HepG2 (cell line): Measurements from ENCODE around the gene NAP1L4. TPM values are rescaled to one million over a fixed set of nuclear protein-coding genes. Genes with fewer than 3 reads are reported as not detected.

Experiments
- ATAC-seq: fragments of 200-7000 bp; cut with Tn5 transposase; 3 replicates; pipeline ENCODE4 v1.9.1; 2020; ENCODE audit warnings: mild to moderate bottlenecking, moderate library complexity
- BruUV-seq: library from RNA; stranded (reverse); fragments of 400-500 nt; replicated peaks from 2 replicates; lab custom pipeline; 2021; lab: Mats Ljungman, UMichigan
- CTCF ChIA-PET: fragments of 300-600 bp; formaldehyde crosslinking; extraction: SDS; loops from one replicate; lab custom pipeline; 2021; ENCODE audit warnings: low total read pairs, inconsistent platforms, low intra/inter-chr PET ratio; lab: Yijun Ruan, JAX
- POLR2A ChIA-PET: fragments of 350-600 bp; sonication (Branson Sonifier 250); formaldehyde crosslinking; loops from one replicate; lab custom pipeline; 2020; ENCODE audit warnings: antibody characterized with exemption, inconsistent platforms; lab: Yijun Ruan, JAX
- DNase-seq: peaks from one replicate; pipeline ENCODE4 v3.0.0-alpha.2; 2015; ENCODE audit warnings: low spot score
- FAIRE-seq: peaks from 3 replicates; lab custom pipeline; 2011; peaks lifted over from hg19 to GRCh38; lab: Jason Lieb, UNC
- H2AFZ ChIP-seq: one replicate; pipeline ENCODE4 v1.6.1; 2011; ENCODE audit warnings: low read length, inconsistent platforms
- H3K27ac ChIP-seq: fragments of 300-600 bp; 3 replicates; pipeline ENCODE4 v1.8.0; 2011; ENCODE audit warnings: mixed run types, mild to moderate bottlenecking, mixed read lengths, low read length, inconsistent platforms; ENCODE audit not compliant: insufficient read depth; ENCODE audit errors: extremely low read length
- H3K27me3 ChIP-seq, 2 experiments: fragments of 200-600 bp in 1 of 2; 2 replicates in 1 of 2; 3 replicates in 1 of 2; pipeline versions ENCODE4 v1.6.0 to v1.8.0; 2011; ENCODE audit warnings: low read length in 2 of 2, mild to moderate bottlenecking in 2 of 2, moderate library complexity in 2 of 2, inconsistent platforms in 1 of 2; ENCODE audit not compliant: insufficient read depth in 2 of 2, control insufficient read depth in 1 of 2
- H3K36me3 ChIP-seq, 2 experiments: fragments of 200-600 bp in 1 of 2; replicated peaks in 1 of 2; 2 replicates in 1 of 2; 3 replicates in 1 of 2; pipeline versions ENCODE4 v1.5.1 to v1.8.0; 2011; ENCODE audit warnings: low read length in 2 of 2, inconsistent platforms in 1 of 2; ENCODE audit not compliant: insufficient read depth in 2 of 2, control insufficient read depth in 1 of 2
- H3K4me1 ChIP-seq: 2 replicates; pipeline ENCODE4 v1.5.1; 2012; ENCODE audit warnings: low read length, inconsistent platforms; ENCODE audit not compliant: insufficient read depth
- H3K4me2 ChIP-seq: 2 replicates; pipeline ENCODE4 v1.6.0; 2011; ENCODE audit warnings: low read depth, low read length, inconsistent platforms
- H3K4me3 ChIP-seq, 3 experiments: fragments of 200-600 bp in 1 of 3; sonication (generic), shearing (Covaris generic) in 1 of 3; replicated peaks in 1 of 3; 2 replicates each; pipeline ENCODE4 v1.5.1; 2011 to 2016; ENCODE audit warnings: low read length in 3 of 3, inconsistent platforms in 2 of 3, low read depth in 2 of 3, mild to moderate bottlenecking in 2 of 3, control low read depth in 1 of 3, mixed read lengths in 1 of 3; ENCODE audit not compliant: insufficient read depth in 1 of 3
- H3K79me2 ChIP-seq: one replicate; pipeline ENCODE4 v1.6.1; 2011; ENCODE audit warnings: low read length, inconsistent platforms; ENCODE audit not compliant: insufficient read depth
- H3K9ac ChIP-seq: 2 replicates; pipeline ENCODE4 v1.6.0; 2011; ENCODE audit warnings: mild to moderate bottlenecking, low read depth, low read length, inconsistent platforms; ENCODE audit not compliant: insufficient read depth
- H3K9me3 ChIP-seq: 2 replicates; pipeline ENCODE4 v1.5.1; 2012; ENCODE audit warnings: mild to moderate bottlenecking, low read length
- H4K20me1 ChIP-seq: 2 replicates; pipeline ENCODE4 v1.6.0; 2011; ENCODE audit warnings: inconsistent platforms, mild to moderate bottlenecking, low read length, moderate library complexity; ENCODE audit not compliant: insufficient read depth
- AGO2 ChIP-seq: fragments of 200-400 bp; formaldehyde crosslinking; optimal IDR thresholded peaks from 2 replicates; pipeline ENCODE3; 2017; ENCODE audit warnings: mild to moderate bottlenecking, low read depth, low read length, moderate library complexity
- ATRX ChIP-seq: sonication (generic); formaldehyde crosslinking; IDR thresholded peaks from 2 replicates; pipeline ENCODE4 v1.4.0; 2020; ENCODE audit warnings: missing genetic modification reagents, borderline replicate concordance
- ELF3 ChIP-seq: IDR thresholded peaks from 2 replicates; pipeline ENCODE4 v1.6.1; 2016; ENCODE audit warnings: missing genetic modification reagents, missing compliant biosample characterization
- IRF2 ChIP-seq: IDR thresholded peaks from 2 replicates; pipeline ENCODE4 v1.6.1; 2018; ENCODE audit warnings: missing genetic modification reagents, missing compliant biosample characterization
- KMT2B ChIP-seq: IDR thresholded peaks from 2 replicates; pipeline ENCODE4 v1.6.1; 2016; ENCODE audit warnings: missing genetic modification reagents, missing compliant biosample characterization
- MYPOP ChIP-seq: sonication (generic); formaldehyde crosslinking; IDR thresholded peaks from 2 replicates; pipeline ENCODE4 v1.8.1; 2023; ENCODE audit warnings: mild to moderate bottlenecking, moderate library complexity, missing genetic modification reagents
- NFE2L1 ChIP-seq: sonication (generic); formaldehyde crosslinking; IDR thresholded peaks from 2 replicates; pipeline ENCODE4 v1.4.0; 2020; ENCODE audit warnings: missing genetic modification reagents, mild to moderate bottlenecking, borderline replicate concordance
- PBX3 ChIP-seq: sonication (generic); formaldehyde crosslinking; IDR thresholded peaks from 2 replicates; pipeline ENCODE4 v1.8.1; 2023; ENCODE audit warnings: missing genetic modification reagents, inconsistent platforms, borderline replicate concordance
- STAG1 ChIP-seq: sonication (generic); formaldehyde crosslinking; IDR thresholded peaks from 2 replicates; pipeline ENCODE4 v1.4.0; 2020; ENCODE audit warnings: missing genetic modification reagents
- SUZ12 ChIP-seq: fragments of 150-350 bp; IDR thresholded peaks from 2 replicates; pipeline ENCODE4 v1.6.1; 2014; ENCODE audit warnings: low read depth, low read length
- ZIK1 ChIP-seq: sonication (generic); formaldehyde crosslinking; IDR thresholded peaks from 2 replicates; pipeline ENCODE4 v1.5.0; 2020; ENCODE audit warnings: mild to moderate bottlenecking, low read depth, missing genetic modification reagents, borderline replicate concordance
- ZNF24 ChIP-seq: fragments of 450-650 bp; IDR thresholded peaks from 2 replicates; pipeline ENCODE4 v1.6.1; 2017; ENCODE audit warnings: antibody characterized with exemption, mild to moderate bottlenecking
- ZNF274 ChIP-seq: sonication (generic); formaldehyde crosslinking; IDR thresholded peaks from 2 replicates; pipeline ENCODE4 v1.5.1; 2020; ENCODE audit warnings: mild to moderate bottlenecking, missing genetic modification reagents
- ZNF333 ChIP-seq: sonication (generic); formaldehyde crosslinking; IDR thresholded peaks from 2 replicates; pipeline ENCODE4 v1.4.0; 2020; ENCODE audit warnings: mild to moderate bottlenecking, missing genetic modification reagents, borderline replicate concordance
- ZSCAN29 ChIP-seq: sonication (generic); formaldehyde crosslinking; conservative IDR thresholded peaks from 2 replicates; pipeline ENCODE4 v1.4.0; 2020; ENCODE audit warnings: mild to moderate bottlenecking, missing genetic modification reagents
- WGBS: methylation state at CpG from one replicate; pipeline ENCODE4 v1.1.6; 2017; ENCODE audit warnings: low lambda C conversion rate; 5-methylcytosine and 5-hydroxymethylcytosine counted together
- in situ Hi-C: cut with HindIII; loops from 2 replicates; pipeline ENCODE4 v1.10.0; 2017; ENCODE audit warnings: low pct_unique_long_range_greater_than_20kb; ENCODE audit not compliant: extremely low pct_ligation_motif_present
- intact Hi-C: fragments of 100-400 bp; cut with micrococcal nuclease; formaldehyde crosslinking; loops from one replicate; pipeline ENCODE4 v1.10.0; 2022; ENCODE audit not compliant: unreplicated experiment
- polyA plus RNA-seq, 8 experiments: library from polyadenylated mRNA; depleted of rRNA in 3 of 8; stranded (reverse) in 7 of 8; unstranded in 1 of 8; fragments of >200 nt; fragmentation: Illumina TruSeq in 4 of 8; extraction: Trizol in 4 of 8; gene quantifications; 2 replicates each; pipeline versions ENCODE4 v1.2.1 to v1.2.3, GENCODE V29; 2011 to 2016; ENCODE audit warnings: low read depth in 4 of 8, missing spikeins in 1 of 8, mixed read lengths in 1 of 8; ENCODE audit not compliant: insufficient read depth in 1 of 8
- total RNA-seq, 5 experiments: library from RNA; depleted of rRNA; stranded (reverse); fragments of >200 nt; fragmentation: Illumina TruSeq; extraction: Trizol; gene quantifications; 2 replicates each; pipeline ENCODE4 v1.2.3, GENCODE V29; 2016; ENCODE audit warnings: low read depth in 1 of 5
- TF ChIP-seq, protein P1 (sequence below): sonication (generic); formaldehyde crosslinking; IDR thresholded peaks from 2 replicates; pipeline ENCODE4 v1.4.0; 2020; ENCODE audit warnings: missing genetic modification reagents, borderline replicate concordance

Gene NAP1L4
- total and polyA plus RNA-seq, 2 of the 13 experiments (the other 11 are each of a cell fraction or from before 2014, with no cell fraction given), result 64.0 to 186 TPM

GRCh38 chr11:2913776-2914175 lies 78.4 kb downstream of the NAP1L4 start:
- BruUV-seq, result no TSS peak
- intact Hi-C loops (no loop called here), in situ Hi-C loops (no loop called here)
- Histone ChIP-seq H3K9me3 (no peaks in the 10 kb centered on the region), H3K4me2 (no peak overlapping the region), H3K36me3 (no peaks in the 10 kb centered on the region), H3K27ac (no peak overlapping the region), H4K20me1 (no peaks in the 10 kb centered on the region), H3K9ac (no peak overlapping the region), H2AFZ (no peak overlapping the region), H3K27me3 (no peaks in the 10 kb centered on the region), H3K79me2 (no peaks in the 10 kb centered on the region), H3K4me3 (no peak overlapping the region), H3K4me1 (peaks cover 16% of the 10 kb centered on the region)
- 94% methylated on average over 4 of the region's 9 CpGs for WGBS
- no peak for ATAC-seq
- CTCF ChIA-PET, result no interaction called here
- no peak for FAIRE-seq
- DNase-seq, result no peak
- POLR2A ChIA-PET, result no interaction called here
- TF ChIP-seq ZNF333 (CRISPR knock-in tag), result no peak
- TF ChIP-seq, protein P1, sequence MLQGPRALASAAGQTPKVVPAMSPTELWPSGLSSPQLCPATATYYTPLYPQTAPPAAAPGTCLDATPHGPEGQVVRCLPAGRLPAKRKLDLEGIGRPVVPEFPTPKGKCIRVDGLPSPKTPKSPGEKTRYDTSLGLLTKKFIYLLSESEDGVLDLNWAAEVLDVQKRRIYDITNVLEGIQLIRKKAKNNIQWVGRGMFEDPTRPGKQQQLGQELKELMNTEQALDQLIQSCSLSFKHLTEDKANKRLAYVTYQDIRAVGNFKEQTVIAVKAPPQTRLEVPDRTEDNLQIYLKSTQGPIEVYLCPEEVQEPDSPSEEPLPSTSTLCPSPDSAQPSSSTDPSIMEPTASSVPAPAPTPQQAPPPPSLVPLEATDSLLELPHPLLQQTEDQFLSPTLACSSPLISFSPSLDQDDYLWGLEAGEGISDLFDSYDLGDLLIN (CRISPR knock-in tag), result no peak
- no peak for TF ChIP-seq MYPOP
- no peak for TF ChIP-seq NFE2L1 (CRISPR knock-in tag)
- TF ChIP-seq IRF2 (CRISPR knock-in tag), result no peak
- no peak for TF ChIP-seq AGO2
- no peak for TF ChIP-seq ATRX (CRISPR knock-in tag)
- TF ChIP-seq ELF3, result no peak
- no peak for TF ChIP-seq KMT2B
- TF ChIP-seq ZNF274 (CRISPR knock-in tag), result no peak
- TF ChIP-seq ZNF24, result no peak
- TF ChIP-seq ZIK1 (CRISPR knock-in tag), result no peak
- no peak for TF ChIP-seq ZSCAN29
- no peak for TF ChIP-seq PBX3
- no peak for TF ChIP-seq STAG1 (CRISPR knock-in tag)
- TF ChIP-seq SUZ12, result no peak
